Body of pancreas (tissue), 4 donors: ENCODE data around the gene PRDM16. TPM values are rescaled to one million over a fixed set of nuclear protein-coding genes. Genes with fewer than 3 reads are reported as not detected.

ENCODE experiments used
- ATAC-seq: fragments of 150-250 bp; one replicate; pipeline ENCODE4 v1.9.1; 2016
- DNase-seq, 4 donors: peaks; one replicate each; pipeline ENCODE4 v3.0.0-alpha.2; 2019
- H3K27ac ChIP-seq, 4 donors: fragments of 200-600 bp; sonication (generic); 1 replicate in 3 of 4; 2 replicates in 1 of 4; pipeline versions ENCODE4 v1.5.1 to v1.6.1; 2016 to 2019; ENCODE audit warnings: mild to moderate bottlenecking in 1 of 4, mixed read lengths in 1 of 4, moderate library complexity in 1 of 4
- H3K27me3 ChIP-seq, 2 donors: fragments of 200-600 bp; sonication (generic); one replicate each; pipeline ENCODE4 v1.6.0; 2016; ENCODE audit warnings: mild to moderate bottlenecking in 1 of 2
- H3K36me3 ChIP-seq, 2 donors: fragments of 200-600 bp; sonication (generic); replicated peaks in 1 of 2; 2 replicates each; pipeline ENCODE4 v1.5.1; 2016; ENCODE audit warnings: low read depth in 2 of 2; ENCODE audit not compliant: insufficient read depth in 1 of 2
- H3K4me1 ChIP-seq: fragments of 200-600 bp; sonication (generic); one replicate; pipeline ENCODE4 v1.6.0; 2016
- H3K4me3 ChIP-seq, 2 donors: fragments of 200-600 bp; sonication (generic); 1 replicate in 1 of 2; 2 replicates in 1 of 2; pipeline ENCODE4 v1.5.1; 2016 to 2019
- H3K9me3 ChIP-seq, 3 donors: fragments of 200-600 bp; sonication (generic); 1 replicate in 2 of 3; 2 replicates in 1 of 3; pipeline ENCODE4 v1.5.1; 2016
- POLR2A ChIP-seq, 3 donors: fragments of 450-650 bp; IDR thresholded peaks; one replicate each; pipeline ENCODE4 v1.6.1; 2016; ENCODE audit warnings: antibody characterized with exemption in 3 of 3, mild to moderate bottlenecking in 2 of 3
- WGBS, 2 donors: methylation state at CpG; one replicate each; pipeline ENCODE4 v1.1.5; 2017; 5-methylcytosine and 5-hydroxymethylcytosine counted together
- intact Hi-C: fragments of 100-400 bp; cut with DNase I; formaldehyde crosslinking; loops from one replicate; pipeline ENCODE4 v1.15.1; 2023
- total RNA-seq, 2 donors: library from RNA; depleted of rRNA; stranded (reverse); fragments of >200 nt; gene quantifications; one replicate each; pipeline ENCODE4 v1.1.0, GENCODE V29; 2016
- TF ChIP-seq, protein P1 (sequence below), 7 experiments: fragments of 450-650 bp in 4 of 7; fragments of 200-600 bp in 3 of 7; sonication (generic) in 3 of 7; IDR thresholded peaks; one replicate each; pipeline ENCODE4 v1.5.1; 2016 to 2019; ENCODE audit warnings: antibody characterized with exemption in 7 of 7

PRDM16 gene
- total RNA-seq, 2 donors from 2014 or later: 15.2 to 16.6 TPM

DNA sequence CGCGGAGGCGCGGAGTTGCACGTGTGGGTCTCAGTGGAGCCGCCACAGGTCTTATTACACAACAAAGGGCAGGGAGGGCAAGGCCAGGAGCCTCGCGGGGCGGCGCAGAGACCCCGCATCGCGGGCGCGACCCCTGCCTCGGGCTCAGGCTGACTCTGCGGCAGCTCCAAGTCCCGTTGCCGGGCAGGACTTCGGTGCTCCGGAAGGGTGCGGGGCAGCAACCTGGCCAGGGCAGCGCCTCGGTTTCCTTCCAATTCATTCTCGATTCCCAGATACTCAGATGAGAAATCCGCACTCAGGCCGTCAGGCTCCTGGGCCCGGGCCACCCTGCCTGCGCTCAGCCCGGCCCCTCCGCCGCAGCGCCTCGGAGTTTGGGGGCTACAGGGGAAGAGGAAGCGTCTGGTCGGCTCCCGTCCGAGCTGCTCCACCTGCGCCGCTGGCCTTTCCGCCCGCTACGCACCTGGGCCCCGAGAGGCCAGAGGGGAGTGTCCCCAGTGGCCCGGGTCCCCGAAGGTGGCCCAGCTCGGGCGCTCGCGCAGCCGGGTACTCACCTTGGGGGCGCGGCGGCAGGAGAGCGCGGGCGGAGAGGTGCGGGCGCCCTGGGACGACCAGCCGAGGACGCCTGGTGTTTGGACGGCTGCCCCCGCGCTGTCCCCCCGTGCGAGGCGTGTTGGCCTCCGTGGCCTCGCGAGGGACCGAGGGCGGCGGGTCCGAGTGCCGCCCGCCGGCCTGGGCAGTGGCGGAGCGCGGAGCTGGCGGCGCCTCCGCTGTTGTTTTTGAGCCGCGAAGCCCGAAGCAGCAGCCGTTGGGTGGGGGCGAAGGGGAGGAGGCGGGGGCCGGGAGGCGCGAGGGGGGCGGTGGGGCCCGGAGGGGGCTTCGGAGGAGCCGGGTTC lies 1.1 kb upstream of the PRDM16 start:
- Histone ChIP-seq H3K4me1 (peaks cover 62% of the 10 kb centered on the region), H3K36me3 (no peaks in the 10 kb centered on the region), H3K9me3 (no peaks in the 10 kb centered on the region), H3K4me3 (peak overlapping the region; percentile 32 to 36), H3K27me3 (no peaks in the 10 kb centered on the region), H3K27ac (peak overlapping the region; percentile 70 to 89 (median 82))
- ATAC-seq (no peak), DNase-seq (peak in 2 of 4 donors; percentile 23 to 34)
- intact Hi-C loops: no loop called here
- 21 to 31% methylated on average over 32 to 93 of the region's 97 CpGs for WGBS, 2 donors
- no peak for TF ChIP-seq POLR2A (IDR thresholded peaks at IDR 0.05)
- TF ChIP-seq, protein P1, sequence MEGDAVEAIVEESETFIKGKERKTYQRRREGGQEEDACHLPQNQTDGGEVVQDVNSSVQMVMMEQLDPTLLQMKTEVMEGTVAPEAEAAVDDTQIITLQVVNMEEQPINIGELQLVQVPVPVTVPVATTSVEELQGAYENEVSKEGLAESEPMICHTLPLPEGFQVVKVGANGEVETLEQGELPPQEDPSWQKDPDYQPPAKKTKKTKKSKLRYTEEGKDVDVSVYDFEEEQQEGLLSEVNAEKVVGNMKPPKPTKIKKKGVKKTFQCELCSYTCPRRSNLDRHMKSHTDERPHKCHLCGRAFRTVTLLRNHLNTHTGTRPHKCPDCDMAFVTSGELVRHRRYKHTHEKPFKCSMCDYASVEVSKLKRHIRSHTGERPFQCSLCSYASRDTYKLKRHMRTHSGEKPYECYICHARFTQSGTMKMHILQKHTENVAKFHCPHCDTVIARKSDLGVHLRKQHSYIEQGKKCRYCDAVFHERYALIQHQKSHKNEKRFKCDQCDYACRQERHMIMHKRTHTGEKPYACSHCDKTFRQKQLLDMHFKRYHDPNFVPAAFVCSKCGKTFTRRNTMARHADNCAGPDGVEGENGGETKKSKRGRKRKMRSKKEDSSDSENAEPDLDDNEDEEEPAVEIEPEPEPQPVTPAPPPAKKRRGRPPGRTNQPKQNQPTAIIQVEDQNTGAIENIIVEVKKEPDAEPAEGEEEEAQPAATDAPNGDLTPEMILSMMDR (IDR thresholded peaks at IDR 0.05): no peak

DNA sequence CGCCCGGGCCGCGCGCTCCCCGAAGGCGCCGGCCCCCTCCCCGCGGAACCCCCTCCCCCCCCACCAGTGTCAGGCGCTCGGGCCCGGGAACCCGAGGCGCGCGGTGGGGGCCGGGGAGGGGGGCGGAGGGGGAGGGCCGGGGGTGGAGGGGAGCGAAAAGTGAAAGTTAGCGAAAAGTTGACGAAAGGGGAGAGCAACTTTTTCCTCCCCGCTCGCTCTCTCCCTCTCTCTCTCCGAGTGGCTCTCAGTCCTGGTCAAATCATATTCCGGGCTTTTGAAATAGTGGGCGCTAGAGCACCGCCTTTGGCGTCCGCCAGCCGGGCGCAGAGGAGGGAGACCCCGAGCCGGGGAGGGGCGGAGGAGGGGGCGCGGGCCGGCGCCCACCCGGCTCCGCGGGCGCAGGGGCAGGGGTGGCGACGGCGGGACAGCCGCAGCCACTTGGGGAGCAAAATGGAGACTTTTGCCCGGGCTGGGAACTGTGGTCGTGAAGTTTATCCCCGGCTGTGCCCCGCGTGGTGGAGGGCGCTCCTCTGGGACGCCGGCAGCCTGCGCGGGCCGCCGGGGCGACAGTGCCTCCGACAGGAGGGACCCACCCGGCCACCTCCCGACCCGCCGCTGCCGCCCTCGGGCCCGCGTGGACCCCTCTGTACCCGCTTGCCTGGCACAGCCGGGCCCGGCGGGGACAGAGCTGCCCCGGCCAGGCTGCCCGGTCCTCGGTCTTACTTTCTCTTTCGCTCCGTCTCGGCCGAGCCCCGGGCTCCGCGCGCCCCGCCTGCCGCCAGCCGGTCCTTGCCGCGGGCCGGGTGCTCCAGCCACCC lies 697 bp downstream of the PRDM16 start:
- WGBS, 2 donors: 0 to 1% methylated on average over 19 to 68 of the region's 91 CpGs
- TF ChIP-seq, protein P1 (IDR thresholded peaks at IDR 0.05): peak in 6 of 7 experiments; percentile 13 to 53 (median 36)
- TF ChIP-seq POLR2A (IDR thresholded peaks at IDR 0.05): peak; percentile 26 to 52 (median 37)
- ATAC-seq (peak; percentile 45), DNase-seq (peak; percentile 64 to 74 (median 72))
- H3K4me3 ChIP-seq: peak overlapping the region; percentile 88 to 93
- H3K36me3 ChIP-seq: no peaks in the 10 kb centered on the region
- H3K27me3 ChIP-seq: no peaks in the 10 kb centered on the region
- no peaks in the 10 kb centered on the region for H3K9me3 ChIP-seq
- peaks cover 80% of the 10 kb centered on the region for H3K4me1 ChIP-seq
- intact Hi-C loops: no loop called here
- H3K27ac ChIP-seq: peak overlapping the region; percentile 84 to 98 (median 94)

DNA sequence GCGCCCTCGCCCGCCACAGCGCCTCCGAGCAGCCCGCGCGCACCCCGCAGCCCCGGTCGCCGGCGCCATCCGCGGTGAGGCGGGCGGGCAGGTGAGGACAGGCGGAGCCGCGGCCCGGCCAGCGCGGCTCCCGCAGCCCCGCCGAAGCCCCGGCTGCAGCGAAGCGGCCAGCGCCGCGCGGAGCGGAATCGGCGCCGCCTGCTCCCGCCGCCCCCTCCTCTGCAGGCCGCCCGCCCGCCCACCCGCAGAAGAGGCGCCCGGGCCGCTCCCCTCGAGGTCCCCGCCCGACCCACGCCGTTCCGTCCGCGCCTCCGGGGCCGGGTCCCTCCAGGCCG lies 1.3 kb downstream of the PRDM16 start:
- DNase-seq (no peak), ATAC-seq (peak; percentile 0)
- intact Hi-C loops: no loop called here
- Histone ChIP-seq H3K27me3 (no peaks in the 10 kb centered on the region), H3K4me1 (peaks cover 82% of the 10 kb centered on the region), H3K4me3 (peak overlapping the region in 1 of 2 donors; percentile 22), H3K9me3 (no peaks in the 10 kb centered on the region), H3K36me3 (no peaks in the 10 kb centered on the region), H3K27ac (peak overlapping the region; percentile 84 to 98 (median 94))
- WGBS, 2 donors: 0% methylated on average over 22 of the region's 57 CpGs; no CpG with 5 or more reads in 1 of the 2 donors
- TF ChIP-seq POLR2A (IDR thresholded peaks at IDR 0.05): no peak
- TF ChIP-seq, protein P1 (IDR thresholded peaks at IDR 0.05): no peak

DNA sequence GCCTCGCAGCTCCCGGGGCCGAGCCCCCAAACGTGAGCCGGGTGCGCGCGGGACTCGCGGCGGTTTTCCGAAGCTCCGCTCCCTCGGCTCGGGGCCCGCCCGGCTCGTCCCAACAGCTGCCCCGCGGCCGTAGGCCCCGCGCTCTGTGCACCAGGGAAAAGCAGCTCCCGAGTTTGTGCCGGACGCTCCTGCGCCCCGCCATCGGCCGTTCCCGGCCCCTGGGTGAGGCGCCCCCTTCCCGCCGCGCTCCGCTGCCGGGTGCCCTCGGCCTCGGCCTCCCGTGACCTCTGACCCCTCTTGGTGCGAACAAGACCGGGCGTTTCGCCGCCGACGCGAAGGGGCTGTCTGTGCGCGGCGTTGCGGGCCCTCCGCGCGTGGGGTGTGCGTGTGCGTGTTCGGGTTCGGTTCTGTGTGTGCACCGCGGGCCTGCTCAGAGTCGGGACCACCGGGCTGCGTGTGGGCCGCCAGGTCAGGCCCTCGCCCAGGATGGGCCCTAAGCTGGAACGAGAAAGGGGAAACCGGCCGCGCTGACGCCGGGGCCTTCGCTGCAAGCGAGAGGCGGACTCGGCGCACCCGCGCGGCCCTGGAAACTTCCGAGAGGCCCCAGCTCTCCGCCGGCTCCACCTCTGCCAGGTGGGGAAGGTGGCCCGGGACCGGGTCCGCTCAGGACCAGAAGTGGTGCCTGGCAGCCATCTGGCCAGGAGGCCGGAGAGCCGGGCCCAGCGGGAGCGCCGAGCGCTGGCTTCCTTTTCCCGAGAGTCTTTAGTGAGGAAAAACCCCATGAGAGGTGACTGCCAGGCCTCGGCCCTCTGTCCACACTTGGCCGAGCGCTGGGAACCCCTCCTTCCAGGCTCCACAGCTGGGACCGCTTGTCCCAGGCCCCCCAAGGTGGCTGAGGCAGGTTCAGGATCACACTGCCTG lies 1.9 kb downstream of the PRDM16 start:
- DNase-seq (peak; percentile 13 to 51 (median 44)), ATAC-seq (no peak)
- Histone ChIP-seq H3K9me3 (no peaks in the 10 kb centered on the region), H3K27ac (peak overlapping the region; percentile 84 to 98 (median 94)), H3K4me3 (peak overlapping the region in 1 of 2 donors; percentile 22), H3K4me1 (peaks cover 82% of the 10 kb centered on the region), H3K27me3 (no peaks in the 10 kb centered on the region), H3K36me3 (no peaks in the 10 kb centered on the region)
- TF ChIP-seq, protein P1 (IDR thresholded peaks at IDR 0.05): no peak
- TF ChIP-seq POLR2A (IDR thresholded peaks at IDR 0.05): no peak
- WGBS, 2 donors: 11 to 37% methylated on average over 4 to 89 of the region's 97 CpGs
- intact Hi-C loops: no loop called here
